B cell (primary cell): Measurements from ENCODE around the gene TANGO6. TPM values are rescaled to one million over a fixed set of nuclear protein-coding genes. Genes with fewer than 3 reads are reported as not detected.

Experiments
- ATAC-seq: fragments of 200-7000 bp; cut with Tn5 transposase; one replicate; pipeline ENCODE4 v1.10.0; 2021; ENCODE audit warnings: low read depth, mild to moderate bottlenecking, moderate number of reproducible peaks, moderate library complexity
- CTCF ChIA-PET: fragments of 350-600 bp; sonication (Branson Sonifier 250); formaldehyde crosslinking; loops from one replicate; lab custom pipeline; 2021; ENCODE audit warnings: antibody characterized with exemption, inconsistent platforms; lab: Charles Lee
- POLR2A ChIA-PET: fragments of 350-600 bp; sonication (Branson Sonifier 250); formaldehyde crosslinking; loops from one replicate; lab custom pipeline; 2021; ENCODE audit warnings: antibody characterized with exemption; lab: Charles Lee
- DNase-seq: peaks from one replicate; pipeline ENCODE4 v3.0.0; 2013
- H2AFZ ChIP-seq: 2 replicates; pipeline ENCODE4 v1.6.1; 2012; ENCODE audit warnings: mild to moderate bottlenecking, low read depth, low read length; ENCODE audit not compliant: insufficient read depth, poor library complexity, severe bottlenecking
- H3K27ac ChIP-seq, 2 donors: 1 replicate in 1 of 2; 2 replicates in 1 of 2; pipeline ENCODE4 v1.5.1; 2012 to 2013; ENCODE audit warnings: low read length in 2 of 2, mild to moderate bottlenecking in 2 of 2, moderate library complexity in 1 of 2
- H3K27me3 ChIP-seq, 4 experiments: fragments of 200-600 bp in 1 of 4; sonication (generic) in 1 of 4; replicated peaks in 1 of 4; 1 replicate in 2 of 4; 2 replicates in 2 of 4; pipeline versions ENCODE4 v1.6.1 to v1.7.0; 2013 to 2016; ENCODE audit warnings: low read length in 3 of 4, mild to moderate bottlenecking in 2 of 4, mixed read lengths in 1 of 4, moderate library complexity in 1 of 4; ENCODE audit not compliant: insufficient read depth in 4 of 4, control insufficient read depth in 3 of 4; ENCODE audit errors: control extremely low read depth in 1 of 4
- H3K36me3 ChIP-seq, 2 experiments: replicated peaks in 1 of 2; 1 replicate in 1 of 2; 2 replicates in 1 of 2; pipeline versions ENCODE4 v1.6.1 to v1.7.1; 2013; ENCODE audit warnings: low read length in 1 of 2; ENCODE audit not compliant: insufficient read depth in 2 of 2, control insufficient read depth in 1 of 2; ENCODE audit errors: control extremely low read depth in 1 of 2, extremely low read depth in 1 of 2
- H3K4me1 ChIP-seq, 2 donors: fragments of 200-600 bp in 1 of 2; sonication (generic) in 1 of 2; 1 replicate in 1 of 2; 2 replicates in 1 of 2; pipeline versions ENCODE4 v1.5.1 to v1.6.1; 2013 to 2017; ENCODE audit warnings: low read length in 2 of 2; ENCODE audit not compliant: control insufficient read depth in 2 of 2, insufficient read depth in 2 of 2
- H3K4me2 ChIP-seq: replicated peaks from 2 replicates; pipeline ENCODE3; 2012; ENCODE audit warnings: mild to moderate bottlenecking, low read depth, low read length; ENCODE audit not compliant: poor library complexity, severe bottlenecking
- H3K4me3 ChIP-seq, 5 experiments: fragments of 200-600 bp in 1 of 5; sonication (generic) in 1 of 5; 1 replicate in 3 of 5; 2 replicates in 2 of 5; pipeline versions ENCODE4 v1.5.1 to v1.7.0; 2011 to 2016; ENCODE audit warnings: low read length in 4 of 5, mild to moderate bottlenecking in 4 of 5, low read depth in 2 of 5, control low read depth in 1 of 5, moderate library complexity in 1 of 5; ENCODE audit not compliant: insufficient read depth in 1 of 5; ENCODE audit errors: control extremely low read depth in 1 of 5, extremely low read depth in 1 of 5
- H3K79me2 ChIP-seq: fragments of 200-600 bp; sonication (generic); one replicate; pipeline ENCODE4 v1.6.0; 2016; ENCODE audit warnings: low read length; ENCODE audit not compliant: control insufficient read depth, insufficient read depth
- H3K9ac ChIP-seq: fragments of 200-600 bp; sonication (generic); 2 replicates; pipeline ENCODE4 v1.6.1; 2017; ENCODE audit warnings: mild to moderate bottlenecking, low read length, moderate library complexity
- H3K9me3 ChIP-seq, 3 donors: one replicate each; pipeline versions ENCODE4 v1.6.1 to v1.7.1; 2013; ENCODE audit warnings: low read length in 2 of 3; ENCODE audit not compliant: control insufficient read depth in 2 of 3, insufficient read depth in 1 of 3; ENCODE audit errors: control extremely low read depth in 1 of 3
- H4K20me1 ChIP-seq: 2 replicates; pipeline ENCODE4 v1.6.0; 2012; ENCODE audit warnings: mild to moderate bottlenecking, low read length; ENCODE audit not compliant: insufficient read depth, control insufficient read depth, poor library complexity, severe bottlenecking
- H3K27ac Mint-ChIP-seq: one replicate; pipeline ENCODE4 v1.8.0; 2021; ENCODE audit warnings: mixed read lengths
- H3K27me3 Mint-ChIP-seq: one replicate; pipeline ENCODE4 v1.8.0; 2021; ENCODE audit warnings: mixed read lengths
- H3K4me1 Mint-ChIP-seq: one replicate; pipeline ENCODE4 v1.8.0; 2021; ENCODE audit warnings: mixed read lengths
- H3K4me3 Mint-ChIP-seq: one replicate; pipeline ENCODE4 v1.8.0; 2021; ENCODE audit warnings: mixed read lengths
- H3K9me3 Mint-ChIP-seq: one replicate; pipeline ENCODE4 v1.8.0; 2022; ENCODE audit warnings: mixed read lengths; ENCODE audit not compliant: insufficient read depth
- CTCF ChIP-seq: fragments of 200-600 bp; IDR thresholded peaks from one replicate; pipeline ENCODE4 v1.8.0; 2022; ENCODE audit warnings: antibody characterized with exemption, mild to moderate bottlenecking
- EZH2 ChIP-seq: IDR thresholded peaks from 2 replicates; pipeline ENCODE4 v1.6.1; 2012; ENCODE audit warnings: borderline replicate concordance, low read depth, mild to moderate bottlenecking, moderate library complexity, low read length; ENCODE audit not compliant: insufficient read depth, poor library complexity, severe bottlenecking
- WGBS: methylation state at CpG from one replicate; pipeline ENCODE4 v1.1.5; 2013; ENCODE audit warnings: missing lambda C conversion rate; ENCODE audit not compliant: insufficient coverage; 5-methylcytosine and 5-hydroxymethylcytosine counted together
- intact Hi-C: fragments of 100-400 bp; cut with micrococcal nuclease; formaldehyde crosslinking; loops from one replicate; pipeline ENCODE4 v1.10.0; 2022
- polyA plus RNA-seq: library from polyadenylated mRNA; depleted of rRNA; stranded (reverse); fragments of >200 nt; gene quantifications from 2 replicates; pipeline ENCODE4 v1.2.3, GENCODE V29; 2012
- total RNA-seq, 2 donors: library from RNA; stranded (reverse); fragments of 120-200 nt in 1 of 2; gene quantifications; 1 replicate in 1 of 2; 2 replicates in 1 of 2; pipeline versions ENCODE4 v1.2.3 to v1.2.4, GENCODE V29; 2013 to 2022

Gene TANGO6
- total and polyA plus RNA-seq, 2 donors (not counting 1 experiment from before 2014, with no cell fraction given) = 8.0 to 42.8 TPM

- Histone ChIP-seq H3K27ac (no peak overlapping the region), H3K4me3 (no peak overlapping the region), H3K4me2 (no peak overlapping the region), H3K9me3 (no peaks in the 10 kb centered on the region), H3K4me1 (no peaks in the 10 kb centered on the region), H3K79me2 (no peaks in the 10 kb centered on the region), H3K9ac (no peak overlapping the region), H3K36me3 (peaks cover 2 to 18% of the 10 kb centered on the region in 2 experiments), H4K20me1 (no peaks in the 10 kb centered on the region), H2AFZ (no peak overlapping the region), H3K27me3 (no peaks in the 10 kb centered on the region)
- H3K9me3 Mint-ChIP-seq = no peaks in the 10 kb centered on the region
- ATAC-seq (no peak), DNase-seq (no peak)
- no peak overlapping the region for H3K4me3 Mint-ChIP-seq
- no peak overlapping the region for H3K27ac Mint-ChIP-seq
- ChIA-PET POLR2A (no interaction called here), CTCF (no interaction called here)
- no peaks in the 10 kb centered on the region for H3K27me3 Mint-ChIP-seq
- H3K4me1 Mint-ChIP-seq = no peaks in the 10 kb centered on the region
- TF ChIP-seq EZH2 (no peak), CTCF (no peak)
- intact Hi-C loops = no loop called here
- WGBS = 80% methylated on average over 2 of the region's 2 CpGs
Observed at GRCh38 chr16:69084289-69084688, 241.0 kb downstream of the TANGO6 start.

GRCh38 chr16:69085032-69085695, 241.8 kb downstream of the TANGO6 start:
- Histone ChIP-seq H4K20me1 (no peaks in the 10 kb centered on the region), H3K27me3 (no peaks in the 10 kb centered on the region), H2AFZ (no peak overlapping the region), H3K9ac (no peak overlapping the region), H3K4me2 (no peak overlapping the region), H3K9me3 (no peaks in the 10 kb centered on the region), H3K4me3 (no peak overlapping the region), H3K36me3 (peaks cover 2 to 18% of the 10 kb centered on the region in 2 experiments), H3K79me2 (no peaks in the 10 kb centered on the region), H3K27ac (no peak overlapping the region), H3K4me1 (no peaks in the 10 kb centered on the region)
- ChIA-PET CTCF (no interaction called here), POLR2A (no interaction called here)
- intact Hi-C loops = no loop called here
- H3K27me3 Mint-ChIP-seq = no peaks in the 10 kb centered on the region
- 92% methylated on average over 3 of the region's 5 CpGs for WGBS
- H3K27ac Mint-ChIP-seq = no peak overlapping the region
- TF ChIP-seq CTCF (no peak), EZH2 (no peak)
- no peaks in the 10 kb centered on the region for H3K4me1 Mint-ChIP-seq
- no peak for ATAC-seq
- H3K4me3 Mint-ChIP-seq = no peak overlapping the region
- no peak for DNase-seq
- no peaks in the 10 kb centered on the region for H3K9me3 Mint-ChIP-seq
